GM23338 (cell line): ENCODE data around the gene ECE2. TPM values are rescaled to one million over a fixed set of nuclear protein-coding genes. Genes with fewer than 3 reads are reported as not detected.

Source experiments
- ATAC-seq: fragments of 200-7000 bp; cut with Tn5 transposase; 3 replicates; pipeline ENCODE4 v1.9.1; 2020
- DNase-seq: peaks from one replicate; pipeline ENCODE4 v3.0.0-alpha.2; 2015; ENCODE audit warnings: low spot score
- H2AFZ ChIP-seq: fragments of 200-600 bp; sonication (generic); 2 replicates; pipeline ENCODE4 v1.8.0; 2016; ENCODE audit warnings: antibody characterized with exemption, mild to moderate bottlenecking, moderate library complexity
- H3F3A ChIP-seq: fragments of 200-600 bp; sonication (generic); replicated peaks from 2 replicates; pipeline ENCODE4 v1.8.0; 2017; ENCODE audit warnings: antibody characterized with exemption, mixed run types, low read depth
- H3K27ac ChIP-seq: fragments of 200-600 bp; sonication (generic); 2 replicates; pipeline ENCODE4 v1.6.1; 2016; ENCODE audit warnings: low read depth
- H3K27me3 ChIP-seq: fragments of 200-600 bp; sonication (generic); 2 replicates; pipeline ENCODE4 v1.8.0; 2016; ENCODE audit warnings: mild to moderate bottlenecking, mixed run types, moderate library complexity; ENCODE audit not compliant: insufficient read depth
- H3K36me3 ChIP-seq: fragments of 200-600 bp; sonication (generic); 2 replicates; pipeline ENCODE4 v1.8.0; 2016; ENCODE audit warnings: mild to moderate bottlenecking; ENCODE audit not compliant: insufficient read depth
- H3K4me1 ChIP-seq: fragments of 200-600 bp; sonication (generic); 2 replicates; pipeline ENCODE4 v1.8.0; 2016; ENCODE audit warnings: mild to moderate bottlenecking, moderate library complexity; ENCODE audit not compliant: insufficient read depth
- H3K4me2 ChIP-seq: fragments of 200-600 bp; sonication (generic); 2 replicates; pipeline ENCODE4 v1.7.1; 2017; ENCODE audit warnings: mixed run types
- H3K4me3 ChIP-seq: fragments of 200-600 bp; sonication (generic); 2 replicates; pipeline ENCODE4 v1.6.1; 2016; ENCODE audit warnings: mixed run types
- H3K79me2 ChIP-seq: fragments of 200-600 bp; sonication (generic); replicated peaks from 2 replicates; pipeline ENCODE4 v1.8.0; 2017; ENCODE audit warnings: mild to moderate bottlenecking; ENCODE audit not compliant: insufficient read depth
- H3K9me2 ChIP-seq: fragments of 200-600 bp; sonication (generic); 2 replicates; pipeline ENCODE4 v1.8.0; 2017; ENCODE audit not compliant: insufficient read depth
- H4K20me1 ChIP-seq: fragments of 200-600 bp; sonication (generic); replicated peaks from 2 replicates; pipeline ENCODE4 v1.8.0; 2017; ENCODE audit warnings: mild to moderate bottlenecking; ENCODE audit not compliant: insufficient read depth
- H3K27ac Mint-ChIP-seq: 2 replicates; pipeline ENCODE4 v1.8.0; 2020; ENCODE audit warnings: inconsistent platforms, mild to moderate bottlenecking, moderate library complexity, mixed read lengths
- H3K27me3 Mint-ChIP-seq: 3 replicates; pipeline ENCODE4 v1.8.0; 2022; ENCODE audit warnings: low read depth, mild to moderate bottlenecking, moderate library complexity, mixed read lengths, inconsistent platforms; ENCODE audit not compliant: insufficient read depth, poor library complexity
- H3K36me3 Mint-ChIP-seq: 3 replicates; pipeline ENCODE4 v1.8.0; 2021; ENCODE audit warnings: low read depth, mild to moderate bottlenecking, inconsistent platforms, moderate library complexity, mixed read lengths
- H3K4me1 Mint-ChIP-seq: 3 replicates; pipeline ENCODE4 v1.8.0; 2020; ENCODE audit warnings: mild to moderate bottlenecking, inconsistent platforms, mixed read lengths
- H3K4me3 Mint-ChIP-seq: 3 replicates; pipeline ENCODE4 v1.8.0; 2021; ENCODE audit warnings: moderate library complexity, mild to moderate bottlenecking, inconsistent platforms, mixed read lengths
- H3K9me3 Mint-ChIP-seq: 3 replicates; pipeline ENCODE4 v1.8.0; 2020; ENCODE audit warnings: moderate library complexity, mild to moderate bottlenecking, inconsistent platforms, mixed read lengths
- CREB1 ChIP-seq: fragments of 250-450 bp; sonication (Bioruptor Pico); IDR thresholded peaks from 2 replicates; pipeline ENCODE4 v1.5.0; 2020; ENCODE audit warnings: low read depth, mild to moderate bottlenecking, moderate library complexity
- ETS1 ChIP-seq: IDR thresholded peaks from 2 replicates; pipeline ENCODE4 v1.6.1; 2016; ENCODE audit warnings: antibody characterized with exemption
- EZH2phosphoT487 ChIP-seq: fragments of 200-600 bp; sonication (generic); IDR thresholded peaks from one replicate; pipeline ENCODE4 v1.8.1; 2018; ENCODE audit warnings: antibody characterized with exemption; ENCODE audit not compliant: unreplicated experiment
- NANOG ChIP-seq: IDR thresholded peaks from 2 replicates; pipeline ENCODE4 v1.6.1; 2016; ENCODE audit warnings: antibody characterized with exemption, borderline replicate concordance
- POLR2AphosphoS5 ChIP-seq: IDR thresholded peaks from 2 replicates; pipeline ENCODE4 v1.6.1; 2016; ENCODE audit warnings: antibody characterized with exemption, low read depth
- REST ChIP-seq: IDR thresholded peaks from one replicate; pipeline ENCODE4 v1.6.1; 2018; ENCODE audit warnings: antibody characterized with exemption; ENCODE audit not compliant: unreplicated experiment
- ZNF114 ChIP-seq: fragments of 250-450 bp; sonication (Bioruptor Pico); IDR thresholded peaks from 2 replicates; pipeline ENCODE4 v1.5.0; 2020; ENCODE audit warnings: mild to moderate bottlenecking, moderate library complexity
- ZNF462 ChIP-seq: fragments of 250-450 bp; sonication (Bioruptor Pico); IDR thresholded peaks from 2 replicates; pipeline ENCODE4 v1.5.0; 2020; ENCODE audit warnings: mild to moderate bottlenecking, moderate library complexity
- polyA plus RNA-seq: library from polyadenylated mRNA; unstranded; fragments of >200 nt; fragmentation: Nextera tagmentation; extraction: Ambion mirVana; gene quantifications from 2 replicates; pipeline ENCODE4 v1.2.1, GENCODE V29; 2016
- total RNA-seq: library from RNA; depleted of rRNA; stranded (reverse); fragments of >200 nt; shearing (Covaris generic); gene quantifications from 2 replicates; pipeline ENCODE4 v1.2.3, GENCODE V29; 2014

Gene ECE2
- total and polyA plus RNA-seq, 2 experiments from 2014 or later: 0.24 to 0.48 TPM

- H3K27ac ChIP-seq: peak within 1 kb of the TSS; percentile 99
- DNase-seq: peak; percentile 95
- peak within 1 kb of the TSS; percentile 99 for H3K27ac Mint-ChIP-seq
- H3K36me3 Mint-ChIP-seq: peaks cover 24% of the 10 kb centered on the region
- peaks cover 20% of the 10 kb centered on the region for H4K20me1 ChIP-seq
- H3K9me2 ChIP-seq: no peaks in the 10 kb centered on the region
- peak within 1 kb of the TSS; percentile 98 for H3K4me2 ChIP-seq
- peaks cover 5% of the 10 kb centered on the region; the same call in 1 of the 2 replicates for H3F3A ChIP-seq
- no peaks in the 10 kb centered on the region for H3K27me3 ChIP-seq
- H3K4me3 ChIP-seq: peak within 1 kb of the TSS; percentile 93
- peaks cover 30% of the 10 kb centered on the region for H3K79me2 ChIP-seq
- H3K4me1 Mint-ChIP-seq: peaks cover 3% of the 10 kb centered on the region; the same call in 1 of the 3 replicates
- 0 out of 2 replicates have a peak, but pooled peaks cover 3% of the 10 kb centered on the region for H3K36me3 ChIP-seq
- no peaks in the 10 kb centered on the region; the same call in 2 of the 3 replicates for H3K9me3 Mint-ChIP-seq
- peaks cover 3% of the 10 kb centered on the region; the same call in 1 of the 2 replicates for H3K4me1 ChIP-seq
- peak; percentile 77 for TF ChIP-seq ETS1
- TF ChIP-seq REST: peak; percentile 47
- peak; percentile 60 for TF ChIP-seq CREB1
- no peak for TF ChIP-seq NANOG
- peak; percentile 90 for TF ChIP-seq POLR2AphosphoS5
- no peak for TF ChIP-seq ZNF462 (CRISPR knock-in tag)
- no peak for TF ChIP-seq ZNF114 (CRISPR knock-in tag)
- no peak for TF ChIP-seq EZH2phosphoT487
- H2AFZ ChIP-seq: peak within 1 kb of the TSS; percentile 100
- H3K27me3 Mint-ChIP-seq: peaks cover 22% of the 10 kb centered on the region
- peak; percentile 44 for ATAC-seq
- peak within 1 kb of the TSS; percentile 90 for H3K4me3 Mint-ChIP-seq
Observed at GRCh38 chr3:184248454-184249411, 27.1 kb upstream of the ECE2 start, which contains the start of gene ALG3. Gene ALG3, minus strand, starts transcription at chr3:184248962. Its CDS starts 22 bp downstream, at chr3:184248940.
